ENCODE data around the gene FAXDC2.
"Not testable (repeated sequence)": the region's sequence is repeated elsewhere in the genome, so short reads cannot be mapped to it uniquely, and the experiment has no call there.

Gene FAXDC2

DNA sequence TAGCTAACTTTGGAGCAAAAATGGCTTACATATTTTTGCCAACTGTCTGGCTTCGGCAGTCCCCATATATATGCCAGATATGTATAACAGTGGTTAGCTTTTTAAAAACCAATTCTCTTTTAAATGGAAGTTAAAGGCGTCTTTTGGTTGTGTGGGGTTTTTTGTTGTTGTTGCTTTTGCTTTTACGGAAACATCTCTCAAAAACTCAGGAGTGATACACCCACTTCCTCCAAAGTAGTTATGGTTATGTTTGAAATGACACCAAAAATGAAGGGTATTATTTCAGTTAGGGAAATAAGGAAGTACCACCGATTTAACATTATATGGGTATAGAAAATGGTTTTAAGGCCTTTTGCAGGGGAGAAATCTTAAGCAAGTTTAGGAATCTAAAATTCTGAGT lies 10.4 kb upstream of the FAXDC2 start:
- peak; percentile 64 for DNase-seq

DNA sequence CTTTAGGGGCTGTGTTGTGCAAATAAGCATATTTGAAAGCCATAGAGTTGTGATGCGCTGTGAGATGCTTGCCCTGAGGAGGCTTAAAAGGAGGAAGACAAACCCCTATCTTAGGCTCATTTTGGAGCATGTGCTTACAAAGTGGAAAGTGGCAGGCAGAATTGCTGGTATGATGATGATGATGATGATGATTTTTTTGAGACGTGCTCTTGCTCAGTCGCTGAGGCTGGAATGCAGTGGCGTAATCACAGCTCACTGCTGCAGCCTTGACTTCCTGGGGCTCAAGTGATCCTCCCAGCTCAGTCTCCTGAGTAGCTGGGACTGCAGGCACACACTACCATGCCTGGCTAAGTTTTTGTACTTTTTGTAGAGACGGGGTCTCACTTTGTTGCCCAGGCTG lies 9.7 kb upstream of the FAXDC2 start:
- DNase-seq: peak; percentile 40

DNA sequence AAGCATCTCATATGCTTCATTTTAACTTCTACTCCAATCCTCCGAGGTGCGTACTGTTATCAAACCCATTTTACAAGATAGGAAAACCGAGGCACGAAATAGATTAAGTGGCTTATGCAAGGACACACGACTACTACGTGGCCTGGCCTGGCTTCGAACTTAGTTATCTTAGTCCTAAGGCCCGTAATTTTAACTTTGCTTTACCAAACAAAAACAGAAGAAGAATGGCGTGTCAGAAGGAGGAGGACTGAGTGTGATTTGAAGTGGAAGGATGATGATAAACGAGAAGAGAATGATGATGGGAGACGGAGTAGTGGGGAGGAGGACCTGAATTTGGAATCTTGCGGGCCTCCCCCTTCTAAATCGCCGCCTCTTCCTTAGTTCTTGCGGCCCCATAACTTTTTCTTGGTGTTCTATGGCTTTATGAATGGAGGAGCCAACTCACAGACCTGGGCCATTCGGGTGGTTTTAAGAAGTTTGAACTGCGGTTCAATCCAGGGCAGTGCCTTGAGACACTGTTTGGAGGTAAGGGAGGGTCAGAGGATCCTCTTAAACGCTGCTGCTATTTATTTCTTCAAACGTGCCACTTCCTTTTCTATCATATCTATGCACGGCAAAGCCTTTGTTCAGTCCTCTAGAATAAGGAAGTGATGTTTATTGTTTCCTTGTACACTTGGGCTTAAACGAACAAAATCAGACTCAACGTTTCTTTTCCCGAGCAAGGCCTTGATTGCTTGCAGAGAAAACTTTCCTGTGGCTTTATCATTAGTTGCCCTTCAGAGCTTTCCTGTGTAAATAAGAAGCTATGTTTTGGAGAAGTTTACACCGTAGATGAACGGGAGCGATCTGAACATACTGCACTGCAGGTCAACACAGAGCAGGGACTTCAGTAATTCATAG lies 8.8 kb upstream of the FAXDC2 start:
- DNase-seq: peak; percentile 83

DNA sequence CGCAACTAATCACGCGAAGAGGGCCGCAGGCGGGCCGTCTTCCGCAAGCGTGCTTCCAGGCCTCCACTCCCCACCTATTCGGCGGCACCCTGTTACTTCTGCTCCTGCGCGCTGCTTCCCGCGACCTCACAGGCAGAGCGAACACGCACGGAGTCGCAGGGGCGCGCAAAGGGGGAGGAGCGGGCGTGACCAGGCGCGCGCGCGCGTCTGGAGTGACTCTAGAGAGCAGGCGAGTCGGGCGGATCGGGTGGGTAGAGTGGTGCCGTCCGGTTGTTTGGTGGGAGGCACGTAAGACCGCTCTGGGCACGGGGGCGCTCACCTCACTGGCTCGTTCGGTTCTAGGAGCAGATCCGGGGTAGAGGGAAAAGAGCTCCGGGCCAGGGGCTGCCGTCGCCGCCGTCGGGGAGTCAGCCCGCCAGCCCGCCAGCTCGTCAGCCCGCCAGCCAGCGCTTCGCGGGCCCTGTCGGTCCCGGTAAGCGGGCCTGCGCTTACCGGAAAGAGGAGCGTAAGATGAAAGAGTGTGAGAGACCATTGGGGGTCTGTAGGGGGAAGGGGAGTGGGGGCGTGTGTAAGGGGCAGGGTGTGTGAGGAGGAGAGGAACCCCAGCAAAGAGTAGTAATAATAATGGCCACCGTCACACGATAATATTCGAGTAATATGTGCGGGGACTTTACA lies 8.0 kb upstream of the FAXDC2 start, which contains the start of gene CNOT8:
Gene CNOT8 (plus strand): TSS at position 331 of the 675 bp plus-strand sequence. CDS start 4,652 bp downstream, outside the sequence.
- DNase-seq: peak; percentile 99

DNA sequence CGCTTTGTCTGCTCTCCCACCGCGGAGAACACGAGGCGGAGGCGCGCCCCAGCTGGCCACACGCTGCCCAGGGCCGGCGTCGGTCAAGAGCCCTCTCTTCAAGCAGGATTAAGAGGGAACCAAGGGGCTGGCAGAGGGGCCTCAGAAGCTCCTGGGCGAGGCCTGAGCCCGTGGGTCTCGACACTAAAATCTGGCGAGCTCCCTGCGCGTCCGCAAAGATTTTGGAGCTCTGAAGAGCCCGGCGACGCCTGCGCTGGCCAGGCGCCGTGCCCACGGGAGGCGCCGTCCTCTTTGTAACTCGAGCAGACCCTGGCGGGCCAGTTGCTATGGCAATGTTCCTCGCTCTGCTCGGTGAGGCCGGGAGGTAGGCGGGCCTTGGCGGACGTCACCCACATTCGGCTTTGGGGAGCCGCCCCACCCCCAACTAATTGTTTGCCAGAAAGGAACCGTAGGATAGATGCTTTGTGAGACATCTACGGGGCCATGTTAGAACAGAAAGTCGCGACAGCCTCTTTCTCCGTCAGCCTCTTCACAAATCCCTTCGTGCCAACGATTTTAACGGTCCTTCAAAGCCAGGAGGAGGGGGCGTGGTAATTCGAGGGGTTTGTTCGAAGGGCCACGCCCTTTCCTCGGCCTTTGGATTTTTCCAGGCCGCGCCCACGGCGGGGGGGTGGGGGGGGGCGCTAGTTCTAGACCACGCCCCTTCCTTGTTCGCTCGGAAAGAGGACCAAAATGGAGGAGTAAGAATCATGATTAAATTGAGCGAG lies 7.3 kb upstream of the FAXDC2 start:
- peak; percentile 98 for DNase-seq

DNA sequence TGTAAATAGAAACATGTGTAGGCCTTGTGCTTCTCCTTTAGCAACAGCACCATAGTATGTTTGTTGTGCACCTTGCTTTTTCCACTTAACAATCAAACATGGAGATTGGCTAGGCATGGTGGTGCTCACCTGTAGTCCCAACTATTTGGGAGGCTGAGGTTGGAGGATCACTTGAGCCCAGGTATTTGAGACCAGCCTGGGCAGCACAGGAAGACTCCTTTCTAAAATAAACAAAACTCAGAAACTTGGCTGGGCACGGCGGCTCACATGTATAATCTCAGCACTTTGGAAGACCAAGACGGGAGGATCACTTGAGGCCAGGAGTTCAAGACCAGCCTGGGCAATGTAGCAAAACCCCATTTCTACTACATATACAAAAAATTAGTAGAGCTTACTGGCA lies 948 bp upstream of the FAXDC2 start:
- DNase-seq: no peak

DNA sequence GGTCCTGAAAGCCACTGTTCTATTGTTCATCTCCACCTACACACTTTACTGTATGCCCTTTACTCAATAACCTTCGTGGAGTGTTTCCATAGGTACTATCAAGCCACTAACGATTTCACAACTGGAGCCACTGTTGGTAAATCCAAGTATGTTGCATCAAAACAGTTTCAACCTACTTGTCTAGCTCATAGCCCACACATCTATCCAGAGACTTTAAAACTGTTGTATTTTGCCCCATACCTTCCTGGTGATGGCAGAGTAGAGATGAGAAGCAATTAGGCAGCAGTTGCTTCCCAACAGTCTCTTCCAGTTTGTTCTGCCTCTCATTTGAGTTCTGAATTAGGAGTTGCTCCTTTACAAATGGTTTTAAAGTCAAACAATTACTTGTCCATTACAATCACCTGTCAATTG lies 607 bp downstream of the FAXDC2 start:
- peak; percentile 66 for DNase-seq

DNA sequence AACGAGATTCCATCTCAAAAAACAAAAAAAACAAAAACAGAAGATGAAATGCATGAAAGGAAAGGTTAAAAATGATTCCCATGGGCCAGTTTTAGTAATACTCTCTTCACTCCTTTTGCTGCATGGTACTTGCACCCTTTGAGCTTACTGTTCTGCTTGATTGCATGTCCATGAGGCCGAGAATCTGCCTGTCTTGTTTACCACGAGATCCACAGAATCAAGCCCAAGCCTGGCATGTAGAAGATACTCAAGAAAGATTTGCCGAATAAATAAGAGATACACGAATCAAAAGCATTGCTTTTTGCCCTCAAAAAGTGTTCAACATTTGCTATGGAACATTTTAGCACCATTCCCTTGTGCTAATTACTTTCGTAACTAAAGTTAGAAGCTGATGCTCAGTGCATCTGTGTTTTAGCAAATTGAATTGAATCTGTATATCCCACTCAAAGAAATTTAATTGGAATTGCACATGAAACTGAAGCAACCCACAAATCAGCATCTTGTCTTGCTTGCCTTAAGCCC lies 1.1 kb downstream of the FAXDC2 start:
- no peak for DNase-seq

DNA sequence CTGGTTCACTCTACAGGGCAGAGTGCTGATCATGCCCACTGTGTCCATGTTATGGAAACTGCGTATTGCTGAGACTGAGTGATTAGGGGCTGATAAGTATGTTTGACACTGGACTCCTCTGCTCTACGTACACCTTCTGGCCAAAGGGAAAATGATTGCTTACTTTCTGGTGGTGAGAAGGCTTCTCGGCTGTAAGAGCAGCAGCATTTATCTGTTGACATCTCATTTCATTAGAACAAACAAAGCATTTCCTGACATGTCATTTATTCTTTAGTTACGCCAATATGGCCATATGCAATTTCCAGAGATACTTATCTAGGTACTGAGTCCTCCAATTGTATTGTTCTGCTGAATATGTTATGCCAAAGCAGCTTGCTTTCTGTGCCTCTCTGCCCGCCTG lies 5.6 kb downstream of the FAXDC2 start:
- DNase-seq: no peak

DNA sequence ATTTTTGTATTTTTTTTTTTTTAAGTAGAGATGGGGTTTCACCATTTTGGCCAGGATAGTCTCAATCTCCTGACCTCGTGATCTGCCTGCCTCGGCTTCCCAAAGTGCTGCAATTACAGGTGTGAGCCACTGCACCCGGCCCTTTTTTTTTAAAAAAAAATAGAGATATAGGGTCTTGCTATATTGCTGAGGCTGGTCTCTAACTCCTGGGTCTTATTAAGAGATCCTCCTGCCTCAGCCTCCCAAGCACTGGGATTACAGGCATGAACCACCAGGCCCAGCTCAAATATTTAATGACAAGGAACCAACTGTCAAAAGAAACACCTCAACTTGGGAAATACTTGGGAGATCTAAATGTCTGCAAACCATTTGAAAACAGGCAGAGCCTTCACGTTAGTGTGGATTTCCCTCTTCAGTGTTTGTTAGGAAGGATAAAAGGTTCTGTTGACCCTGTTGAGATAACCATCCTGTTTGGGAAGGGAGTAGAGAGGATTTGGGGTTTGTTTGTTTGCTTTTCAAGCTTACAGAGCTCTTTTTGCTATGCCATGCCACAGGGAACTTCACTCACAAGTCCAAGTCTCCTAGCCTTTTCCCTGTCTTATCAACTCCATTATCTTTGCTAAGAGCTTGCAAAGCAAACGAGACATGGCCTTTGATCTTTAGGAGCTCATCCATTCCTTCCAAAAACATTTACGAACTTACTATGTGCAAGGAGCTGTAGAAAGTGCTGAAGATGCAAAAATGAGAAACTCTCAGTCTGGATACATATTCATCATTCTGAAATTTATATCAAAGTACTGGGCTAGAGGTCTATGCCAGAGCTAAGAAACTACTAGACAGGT lies 7.5 kb downstream of the FAXDC2 start:
- no peak for DNase-seq

DNA sequence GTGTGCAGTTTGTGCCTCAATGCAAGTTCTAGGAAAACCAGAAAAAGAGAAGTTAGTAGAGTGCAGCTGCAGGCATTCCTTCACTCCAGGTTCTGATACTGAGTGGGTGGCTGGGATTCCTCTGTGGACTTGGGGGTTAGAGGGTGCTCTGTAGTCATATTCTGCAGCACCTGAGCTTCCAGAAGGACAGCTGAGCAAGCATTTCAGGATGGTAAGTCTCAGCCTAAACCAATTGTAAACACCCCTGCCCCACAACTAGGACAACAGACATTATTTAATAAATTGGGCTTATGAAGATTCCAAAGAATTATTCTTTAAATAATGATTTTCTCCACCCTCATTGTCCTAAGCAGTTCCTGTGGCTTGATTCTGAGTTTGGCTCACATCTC lies 9.1 kb downstream of the FAXDC2 start:
- DNase-seq: no peak

DNA sequence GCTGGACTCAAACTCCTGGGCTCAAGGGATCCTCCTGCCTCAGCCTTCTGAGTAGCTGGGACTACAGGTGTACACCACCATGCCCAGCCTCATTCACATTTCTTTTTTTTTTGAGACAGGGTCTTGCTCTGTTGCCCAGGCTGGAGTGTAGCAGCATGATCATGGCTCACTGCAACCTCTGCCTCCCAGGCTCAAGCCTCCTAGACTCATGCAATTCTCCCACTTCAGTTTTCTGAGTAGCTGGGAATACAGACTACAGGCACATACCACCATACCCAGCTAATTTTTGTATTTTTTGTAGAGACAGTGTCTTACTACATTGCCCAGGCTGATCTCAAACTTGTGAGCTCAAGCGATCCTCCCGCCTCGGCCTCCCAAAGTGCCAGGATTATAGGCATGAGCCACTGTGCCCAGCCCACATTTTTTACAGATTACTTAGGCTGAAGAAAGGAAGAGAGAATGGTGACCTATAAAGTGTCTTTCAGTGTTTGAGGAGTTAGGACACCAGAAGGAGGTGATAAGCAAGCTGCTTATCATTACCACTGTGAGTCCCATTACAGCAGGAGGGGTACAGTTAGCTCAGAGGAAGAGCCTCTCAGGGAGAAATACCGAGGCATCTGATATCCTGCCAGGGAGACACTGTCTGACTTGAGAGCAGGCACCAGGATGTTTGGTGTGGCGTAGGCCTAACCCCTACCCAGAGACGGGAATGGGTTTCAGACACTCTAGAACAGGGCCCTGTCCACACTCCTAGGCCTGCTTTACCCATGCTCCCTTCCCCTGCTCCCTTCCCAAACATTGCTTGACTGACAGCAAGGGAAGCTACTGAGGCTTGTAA lies 9.7 kb downstream of the FAXDC2 start:
- peak; percentile 95 for DNase-seq

DNA sequence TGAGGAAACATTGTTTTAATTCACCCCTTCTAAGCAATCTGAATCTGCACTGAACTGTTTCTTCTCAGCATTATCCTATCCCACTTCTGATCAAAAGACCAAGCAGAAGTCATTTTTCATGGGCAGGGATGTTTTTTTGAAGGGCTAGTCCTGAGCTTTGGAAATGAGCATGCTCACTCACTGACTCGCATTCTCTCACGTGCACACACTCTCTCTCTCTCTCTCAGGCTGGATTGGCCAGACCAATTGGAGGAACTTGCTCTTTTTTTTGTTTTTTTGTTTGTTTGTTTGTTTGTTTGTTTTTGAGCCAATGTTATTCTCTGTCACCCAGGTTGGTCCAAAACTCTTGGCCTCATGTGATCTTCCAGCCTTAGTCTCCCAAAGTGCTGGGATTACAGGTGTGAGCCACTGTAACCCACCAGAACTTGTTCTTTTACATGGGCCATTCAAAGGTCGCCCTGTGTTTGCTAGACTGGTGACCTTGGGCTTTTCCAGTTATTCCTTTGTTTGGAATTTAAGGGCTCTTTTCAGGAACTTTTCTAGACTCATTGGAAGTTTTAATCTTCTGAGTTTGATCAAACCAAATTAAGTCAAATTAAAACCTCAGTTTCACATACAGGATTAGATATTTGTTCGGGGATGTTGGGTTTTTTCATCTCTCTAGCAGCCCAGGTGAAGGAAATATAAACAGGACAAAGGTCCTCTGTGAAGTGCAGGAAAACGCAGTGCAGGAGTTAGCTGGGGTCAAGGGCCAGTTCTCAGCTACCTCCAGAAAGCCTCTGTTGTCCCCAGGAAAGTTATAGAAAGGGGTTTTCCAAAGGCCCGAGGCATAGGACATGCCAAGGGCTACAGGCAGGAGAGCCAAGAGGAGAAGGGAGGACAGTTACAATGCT lies 13.1 kb downstream of the FAXDC2 start:
- no peak for DNase-seq

DNA sequence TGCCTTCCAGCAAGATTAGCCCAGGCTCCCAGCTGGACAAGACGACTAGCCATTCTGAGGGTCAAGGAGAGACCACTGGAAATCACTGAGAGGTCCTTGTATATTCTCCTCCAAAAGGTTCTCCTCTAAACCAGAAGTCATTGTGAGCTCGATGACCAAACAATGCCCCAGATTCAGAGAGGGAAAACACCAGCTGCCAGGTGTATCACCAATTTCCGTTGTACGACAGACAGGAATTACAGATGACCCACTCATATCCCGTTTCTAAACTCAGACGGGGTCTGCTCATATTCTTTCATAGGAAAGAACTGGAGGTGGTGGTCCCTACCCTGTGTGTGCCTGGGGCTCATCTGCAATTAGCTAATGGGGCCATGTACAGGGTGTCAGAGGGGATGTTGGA lies 14.2 kb downstream of the FAXDC2 start:
- no peak for DNase-seq

DNA sequence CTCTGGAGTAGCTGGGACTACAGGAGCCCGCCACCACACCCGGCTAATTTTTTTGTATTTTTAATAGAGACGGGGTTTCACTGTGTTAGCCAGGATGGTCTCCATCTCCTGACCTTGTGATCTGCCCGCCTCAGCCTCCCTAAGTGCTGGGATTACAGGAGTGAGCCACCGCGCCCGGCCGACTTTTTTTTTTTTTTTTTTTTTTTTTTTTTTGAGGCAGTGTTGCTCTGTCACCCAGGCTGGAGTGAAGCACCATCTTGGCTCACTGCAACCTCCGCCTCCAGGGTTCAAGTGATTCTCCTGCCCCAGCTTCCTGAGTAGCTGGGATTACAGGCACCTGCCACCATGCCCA lies 14.7 kb downstream of the FAXDC2 start:
- DNase-seq: not testable (repeated sequence)

DNA sequence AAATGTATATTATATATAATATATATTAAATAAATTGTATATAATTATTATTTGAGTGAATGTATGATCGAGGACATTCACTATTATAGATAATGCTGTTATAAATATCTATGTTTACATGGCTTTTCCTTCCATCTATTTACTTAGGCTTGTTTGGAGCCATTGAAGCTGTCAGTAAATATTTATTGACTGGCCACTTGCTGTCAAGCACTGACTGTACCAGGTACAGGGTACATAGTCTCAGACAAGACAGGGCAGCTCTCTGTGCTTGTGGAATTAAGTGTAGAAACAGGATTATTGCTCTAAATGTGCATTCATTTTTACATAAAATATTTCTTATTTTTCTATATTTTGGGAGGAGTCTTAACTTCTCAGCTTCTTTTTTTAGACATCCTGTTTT lies 16.4 kb downstream of the FAXDC2 start:
- DNase-seq: no peak

DNA sequence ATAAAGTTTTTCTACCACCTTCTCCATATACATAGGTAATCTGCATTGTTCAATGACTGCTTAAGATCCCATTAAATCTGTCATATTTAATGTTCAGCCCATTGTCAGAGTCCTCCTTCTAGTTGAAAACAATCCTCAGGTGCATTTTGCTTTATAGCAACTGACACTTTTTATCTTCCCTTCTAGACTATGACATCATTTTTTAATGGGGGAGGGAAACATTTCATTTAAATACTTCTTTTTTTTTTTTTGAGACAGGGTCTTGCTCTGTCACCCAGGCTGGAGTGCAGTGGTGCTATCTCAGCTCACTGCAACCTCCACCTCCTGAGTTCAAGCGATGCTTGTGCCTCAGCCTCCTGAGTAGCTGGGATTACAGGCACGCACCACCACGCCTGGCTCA lies 17.6 kb downstream of the FAXDC2 start:
- DNase-seq: not testable (repeated sequence)

DNA sequence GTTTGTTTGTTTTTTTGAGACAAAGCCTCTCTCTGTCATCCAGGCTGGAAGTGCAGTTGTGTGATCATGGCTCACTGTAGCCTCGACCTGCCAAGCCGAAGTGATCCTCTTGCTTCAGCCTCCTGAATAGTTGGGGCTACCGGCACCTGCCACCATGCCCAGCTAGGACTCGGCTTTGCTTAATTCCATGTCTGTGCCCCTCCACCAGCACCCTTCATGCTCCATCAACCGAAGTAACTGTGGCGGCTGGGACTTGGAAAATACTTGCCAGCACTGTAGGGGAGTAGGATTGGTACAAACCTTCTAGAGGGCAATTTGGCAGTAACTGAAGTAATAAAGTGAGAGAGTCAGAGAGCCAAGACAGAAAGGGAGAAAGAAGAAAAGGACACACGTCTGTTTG lies 19.0 kb downstream of the FAXDC2 start:
- DNase-seq: no peak

DNA sequence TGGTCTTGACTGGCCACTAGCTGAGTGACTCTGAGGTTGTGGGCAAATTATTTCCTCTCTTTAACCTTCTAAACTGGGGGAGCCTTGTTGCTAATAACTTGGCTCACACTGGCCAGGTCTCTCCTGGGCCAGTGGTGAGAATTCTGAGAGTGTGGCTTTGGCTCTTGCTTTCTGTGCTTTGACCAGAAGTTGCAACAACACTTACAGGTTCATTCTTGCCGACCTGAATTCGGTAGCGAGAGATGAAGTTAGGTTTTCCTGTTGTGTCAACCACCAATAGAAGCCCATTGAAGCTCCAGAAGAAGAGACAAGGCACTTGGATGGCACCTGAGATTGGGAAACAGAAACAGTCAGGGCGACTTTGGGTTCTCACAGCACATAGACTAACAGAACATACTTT lies 19.8 kb downstream of the FAXDC2 start:
- no peak for DNase-seq

DNA sequence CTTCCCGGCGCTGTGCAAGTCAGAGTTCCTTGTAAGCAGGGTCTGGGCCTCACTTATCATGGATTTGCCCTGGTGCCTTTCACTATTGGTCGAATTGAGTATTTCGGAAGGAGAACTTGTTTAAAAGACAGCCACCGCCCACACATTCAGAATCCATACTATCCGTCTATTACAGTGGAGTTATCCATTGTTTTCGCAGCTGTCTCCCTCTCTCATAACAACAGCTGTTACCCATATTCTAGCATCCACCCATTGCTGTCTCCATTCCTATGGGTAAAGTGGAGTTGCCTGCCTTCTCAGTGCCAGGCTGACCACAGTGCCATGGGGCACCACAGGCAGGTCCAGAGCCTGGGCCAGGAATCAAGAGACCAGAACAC lies 20.2 kb downstream of the FAXDC2 start:
- no peak for DNase-seq
